Putamen (tissue), 1 donor: ENCODE results near the gene CFL2.

Source experiments
- DNase-seq: peaks from one replicate; pipeline ENCODE4 v3.0.0-alpha.2; 2016; ENCODE audit warnings: low spot score

The CFL2 gene

GRCh38 chr14:34676516-34677211 lies 37.7 kb downstream of the CFL2 start:
- no peak for DNase-seq

GRCh38 chr14:34673702-34674101 lies 40.7 kb downstream of the CFL2 start:
- DNase-seq: no peak

GRCh38 chr14:34671716-34672115 lies 42.7 kb downstream of the CFL2 start:
- no peak for DNase-seq

- DNase-seq: no peak
Measured at GRCh38 chr14:34668111-34668510, 46.3 kb downstream of the CFL2 start.

- DNase-seq: no peak
Measured at GRCh38 chr14:34667007-34667406, 47.4 kb downstream of the CFL2 start.

GRCh38 chr14:34665785-34666435 lies 48.5 kb downstream of the CFL2 start:
- DNase-seq: no peak

- no peak for DNase-seq
Measured at GRCh38 chr14:34662561-34663088, 51.8 kb downstream of the CFL2 start.

- no peak for DNase-seq
Measured at GRCh38 chr14:34660796-34661195, 53.6 kb downstream of the CFL2 start.
